ENCODE data around the gene CYB5A. TPM values are rescaled to one million over a fixed set of nuclear protein-coding genes. Genes with fewer than 3 reads are reported as not detected.

Gene CYB5A
- total RNA-seq, 2 experiments from 2014 or later, result 77.8 to 78.3 TPM

DNA sequence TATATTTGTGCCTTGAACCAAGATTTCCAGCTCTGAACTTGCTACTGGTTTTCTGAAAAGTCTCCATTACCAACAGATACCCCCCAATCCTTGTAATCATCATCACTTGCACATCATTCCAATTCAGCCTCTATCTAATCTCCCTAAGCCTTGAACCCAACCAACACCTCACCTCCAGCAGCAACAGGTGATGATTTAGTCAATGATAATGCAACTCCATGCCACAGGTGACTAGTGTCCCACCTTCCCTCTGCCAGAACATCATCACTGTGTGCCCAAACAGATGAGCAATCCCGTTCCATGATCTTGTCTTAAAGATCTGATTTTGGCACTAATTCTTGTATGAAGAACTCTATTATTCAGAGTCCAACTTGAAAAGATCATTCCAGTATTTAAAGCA, 75.9 kb downstream of the CYB5A start:
- peaks cover 11% of the 10 kb centered on the region for H3K27me3 Mint-ChIP-seq (ENCODE audit: low read depth)
- DNase-seq, result no peak
- CTCF ChIA-PET, result no interaction called here
- H3K27ac Mint-ChIP-seq, result no peak overlapping the region
- H3K4me3 Mint-ChIP-seq, result no peak overlapping the region
- no peaks in the 10 kb centered on the region for H3K9me3 Mint-ChIP-seq
- intact Hi-C loops (cut with micrococcal nuclease), result no loop called here
- no peaks in the 10 kb centered on the region for H3K4me1 Mint-ChIP-seq (ENCODE audit: low read depth)
- no peaks in the 10 kb centered on the region for H3K36me3 Mint-ChIP-seq (ENCODE audit: low read depth)

GRCh38 chr18:74213429-74213828, 78.3 kb downstream of the CYB5A start:
- Mint-ChIP-seq H3K36me3 (ENCODE audit: low read depth) (no peaks in the 10 kb centered on the region), H3K4me3 (no peak overlapping the region), H3K9me3 (no peaks in the 10 kb centered on the region), H3K27me3 (ENCODE audit: low read depth) (peaks cover 11% of the 10 kb centered on the region), H3K4me1 (ENCODE audit: low read depth) (no peaks in the 10 kb centered on the region), H3K27ac (no peak overlapping the region)
- intact Hi-C loops (cut with micrococcal nuclease), result no loop called here
- CTCF ChIA-PET, result interaction anchor here (0.6 kb wide), 1 partner anchor 52 kb away, joined by 3 read pairs; no protein-coding TSS in a partner anchor
- DNase-seq, result no peak

DNA sequence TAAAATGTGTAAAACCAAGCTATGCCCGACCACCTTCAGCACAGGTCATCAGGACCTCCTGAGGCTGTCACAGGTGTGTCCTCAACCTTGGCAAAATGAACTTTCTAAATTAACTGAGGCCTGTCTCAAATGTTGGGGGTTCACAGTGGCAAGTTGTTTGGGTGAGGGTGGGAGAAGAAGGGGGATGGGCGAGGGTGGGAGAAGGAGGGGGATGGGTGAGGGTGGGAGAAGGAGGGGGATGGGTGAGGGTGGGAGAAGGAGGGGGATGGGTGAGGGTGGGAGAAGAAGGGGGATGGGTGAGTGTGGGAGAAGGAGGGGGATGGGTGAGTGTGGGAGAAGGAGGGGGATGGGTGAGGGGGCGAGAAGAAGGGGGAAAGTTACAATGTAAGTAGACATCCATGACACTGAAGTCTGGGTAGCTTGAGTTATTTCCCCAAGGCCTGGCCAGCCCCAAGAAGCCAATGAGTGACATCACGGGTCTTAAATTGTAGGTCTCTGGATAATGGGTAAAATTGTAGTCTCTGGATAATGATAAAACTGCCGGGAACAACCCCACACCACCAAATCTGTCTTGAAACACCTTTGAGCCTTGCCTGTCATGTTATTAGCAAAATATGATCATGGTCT, 87.1 kb downstream of the CYB5A start:
- Mint-ChIP-seq H3K27me3 (ENCODE audit: low read depth) (no peaks in the 10 kb centered on the region), H3K4me3 (no peak overlapping the region), H3K27ac (no peak overlapping the region), H3K9me3 (no peaks in the 10 kb centered on the region), H3K36me3 (ENCODE audit: low read depth) (no peaks in the 10 kb centered on the region), H3K4me1 (ENCODE audit: low read depth) (no peaks in the 10 kb centered on the region)
- intact Hi-C loops (cut with micrococcal nuclease), result no loop called here
- no peak for DNase-seq
- CTCF ChIA-PET, result interaction anchor here (0.5 to 1.1 kb wide), 4 partner anchors 138 to 288 kb away, joined by 3 to 5 read pairs (median 3); no protein-coding TSS in a partner anchor

DNA sequence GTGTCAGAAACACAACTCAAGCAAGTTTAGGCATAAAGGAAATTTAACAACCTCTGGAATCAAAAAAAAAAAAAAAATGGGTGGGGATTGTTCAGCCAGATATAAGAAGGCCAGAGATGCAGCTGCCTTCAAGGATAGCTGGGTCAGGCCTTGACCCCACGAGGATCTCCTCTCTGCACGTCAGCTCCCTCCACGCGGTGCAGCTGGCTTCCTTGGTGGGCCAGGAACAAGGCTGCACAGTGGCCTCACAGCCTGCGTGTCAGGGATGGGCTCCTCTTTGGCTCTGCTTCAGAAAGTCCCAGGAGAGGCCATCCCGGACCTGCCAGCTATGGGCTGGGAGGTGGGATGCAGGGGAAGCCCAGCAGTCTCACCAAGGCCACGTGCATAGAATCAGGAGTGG, 88.0 kb downstream of the CYB5A start:
- no peak overlapping the region for H3K4me3 Mint-ChIP-seq
- DNase-seq, result no peak
- H3K9me3 Mint-ChIP-seq, result no peaks in the 10 kb centered on the region
- no peaks in the 10 kb centered on the region for H3K36me3 Mint-ChIP-seq (ENCODE audit: low read depth)
- intact Hi-C loops (cut with micrococcal nuclease), result no loop called here
- no peaks in the 10 kb centered on the region for H3K4me1 Mint-ChIP-seq (ENCODE audit: low read depth)
- no peaks in the 10 kb centered on the region for H3K27me3 Mint-ChIP-seq (ENCODE audit: low read depth)
- no peak overlapping the region for H3K27ac Mint-ChIP-seq
- CTCF ChIA-PET, result interaction anchor here (0.6 to 1.1 kb wide), 3 partner anchors 25 to 289 kb away, joined by 3 read pairs; no protein-coding TSS in a partner anchor

Other genes with a start within 250 kb of the CYB5A start
- gene FBXO15, start 144.1 kb downstream of the CYB5A start, total RNA-seq, result 1 to 10 TPM; 1.2 to 1.3 TPM
- gene TIMM21, start 143.4 kb downstream of the CYB5A start, total RNA-seq, result 10 to 100 TPM; 35.6 to 37.7 TPM
- gene C18orf63, start 23.9 kb upstream of the CYB5A start, total RNA-seq, result not detected
- gene DIPK1C, start 165.3 kb upstream of the CYB5A start, total RNA-seq, result not detected
- 100 to 1,000 TPM; 101 to 107 TPM for gene CNDP2, start 204.4 kb upstream of the CYB5A start, total RNA-seq
- not detected for gene CNDP1, start 242.5 kb upstream of the CYB5A start, total RNA-seq